ENCODE data around the gene VDAC1. TPM values are rescaled to one million over a fixed set of nuclear protein-coding genes. Genes with fewer than 3 reads are reported as not detected.

The VDAC1 gene
- total and polyA plus RNA-seq, 2 experiments from 2014 or later = 205 to 397 TPM

DNA sequence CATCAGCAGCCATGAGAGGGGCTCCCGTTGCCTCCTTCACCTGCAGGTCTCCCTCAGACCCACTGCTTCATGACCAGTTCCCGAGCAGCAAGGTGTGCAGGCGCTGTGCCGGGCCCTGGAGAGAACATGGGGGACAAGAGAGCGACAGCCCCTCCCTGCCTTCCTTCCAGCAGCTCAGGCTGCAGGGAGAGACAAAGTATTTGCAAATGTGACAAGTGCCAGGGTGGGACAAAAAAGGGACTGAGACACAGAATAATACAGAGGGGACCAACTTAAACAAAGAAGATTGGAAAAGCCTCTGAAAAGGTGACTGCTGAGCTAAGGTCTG lies 22.5 kb upstream of the VDAC1 start:
- Histone ChIP-seq H3K36me3 (no peaks in the 10 kb centered on the region), H3K4me3 (no peak overlapping the region), H3K9me3 (ENCODE audit: low read depth) (no peaks in the 10 kb centered on the region), H3K27me3 (no peaks in the 10 kb centered on the region), H3K4me1 (ENCODE audit: low read depth) (no peaks in the 10 kb centered on the region), H3K27ac (no peak overlapping the region)
- TF ChIP-seq, protein P1, sequence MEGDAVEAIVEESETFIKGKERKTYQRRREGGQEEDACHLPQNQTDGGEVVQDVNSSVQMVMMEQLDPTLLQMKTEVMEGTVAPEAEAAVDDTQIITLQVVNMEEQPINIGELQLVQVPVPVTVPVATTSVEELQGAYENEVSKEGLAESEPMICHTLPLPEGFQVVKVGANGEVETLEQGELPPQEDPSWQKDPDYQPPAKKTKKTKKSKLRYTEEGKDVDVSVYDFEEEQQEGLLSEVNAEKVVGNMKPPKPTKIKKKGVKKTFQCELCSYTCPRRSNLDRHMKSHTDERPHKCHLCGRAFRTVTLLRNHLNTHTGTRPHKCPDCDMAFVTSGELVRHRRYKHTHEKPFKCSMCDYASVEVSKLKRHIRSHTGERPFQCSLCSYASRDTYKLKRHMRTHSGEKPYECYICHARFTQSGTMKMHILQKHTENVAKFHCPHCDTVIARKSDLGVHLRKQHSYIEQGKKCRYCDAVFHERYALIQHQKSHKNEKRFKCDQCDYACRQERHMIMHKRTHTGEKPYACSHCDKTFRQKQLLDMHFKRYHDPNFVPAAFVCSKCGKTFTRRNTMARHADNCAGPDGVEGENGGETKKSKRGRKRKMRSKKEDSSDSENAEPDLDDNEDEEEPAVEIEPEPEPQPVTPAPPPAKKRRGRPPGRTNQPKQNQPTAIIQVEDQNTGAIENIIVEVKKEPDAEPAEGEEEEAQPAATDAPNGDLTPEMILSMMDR (IDR thresholded peaks at IDR 0.05; ENCODE audit: low read depth, low read length) = no peak
- DNase-seq (ENCODE audit: low read depth in 1 of 2, low spot score in 1 of 2) = no peak

DNA sequence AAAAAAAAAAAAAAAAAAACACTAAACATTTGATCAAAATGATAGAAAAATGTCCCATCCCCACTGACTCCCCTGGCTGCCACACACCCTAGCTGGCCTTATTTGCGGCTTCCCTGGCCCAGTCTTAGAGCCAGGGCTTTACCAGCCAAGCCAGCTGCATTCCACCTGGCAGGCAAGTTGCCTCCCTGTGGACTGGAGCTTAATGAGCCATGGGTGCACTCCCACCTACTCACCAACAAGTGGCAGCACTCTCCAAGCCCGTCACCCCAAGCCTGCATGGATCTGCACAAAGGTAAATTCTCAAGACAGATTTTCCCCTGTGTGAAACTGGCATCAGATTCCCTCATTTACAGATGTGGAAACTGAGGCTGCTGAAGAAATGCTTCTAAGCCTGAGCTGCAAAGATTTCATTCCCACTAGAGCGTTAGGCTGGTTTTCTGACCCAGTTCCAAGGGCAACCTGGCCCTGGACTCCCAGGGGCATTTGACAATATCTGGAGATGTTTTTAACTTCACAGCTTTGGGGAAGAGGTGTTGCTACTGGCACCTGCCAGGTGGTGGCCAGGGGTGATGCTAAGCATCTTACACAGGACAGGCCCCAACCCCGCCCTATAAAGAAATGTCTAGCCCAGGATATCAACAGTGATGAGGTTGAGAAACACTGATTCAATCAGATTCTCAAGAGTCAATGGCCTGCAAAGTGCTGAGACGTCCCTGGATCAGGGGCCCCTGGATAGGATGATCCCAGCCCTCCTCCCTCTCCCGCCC lies 21.9 kb upstream of the VDAC1 start:
- H3K36me3 ChIP-seq = no peaks in the 10 kb centered on the region
- no peak overlapping the region for H3K27ac ChIP-seq
- H3K27me3 ChIP-seq = no peaks in the 10 kb centered on the region
- no peaks in the 10 kb centered on the region for H3K4me1 ChIP-seq (ENCODE audit: low read depth)
- H3K9me3 ChIP-seq (ENCODE audit: low read depth) = no peaks in the 10 kb centered on the region
- TF ChIP-seq, protein P1 (IDR thresholded peaks at IDR 0.05; ENCODE audit: low read depth, low read length) = peak; percentile 67
- no peak overlapping the region for H3K4me3 ChIP-seq
- DNase-seq (ENCODE audit: low read depth in 1 of 2, low spot score in 1 of 2) = peak; percentile 73 to 74

DNA sequence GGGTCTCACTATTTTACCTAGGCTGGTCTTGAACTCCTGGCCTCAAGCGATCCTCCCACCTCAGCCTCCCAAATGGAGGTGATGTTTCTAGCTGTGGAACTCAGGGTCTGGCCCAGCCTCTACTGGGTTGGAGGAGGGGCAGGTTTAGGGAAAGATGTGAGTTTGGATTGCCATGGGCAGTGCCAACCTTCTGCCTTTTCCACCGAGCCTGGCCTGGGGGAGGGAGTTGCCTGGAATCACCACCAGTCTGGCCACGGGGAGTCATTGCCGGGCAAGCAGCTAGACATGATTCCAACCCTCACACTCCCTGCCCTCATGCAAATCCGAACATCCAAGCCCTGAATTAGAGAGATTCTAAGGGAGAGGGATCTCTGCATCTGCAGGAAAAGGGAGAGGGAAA lies 21.0 kb upstream of the VDAC1 start:
- H3K27me3 ChIP-seq = no peaks in the 10 kb centered on the region
- no peaks in the 10 kb centered on the region for H3K4me1 ChIP-seq (ENCODE audit: low read depth)
- no peak overlapping the region for H3K27ac ChIP-seq
- no peak for DNase-seq (ENCODE audit: low read depth in 1 of 2, low spot score in 1 of 2)
- H3K9me3 ChIP-seq (ENCODE audit: low read depth) = no peaks in the 10 kb centered on the region
- H3K36me3 ChIP-seq = no peaks in the 10 kb centered on the region
- TF ChIP-seq, protein P1 (IDR thresholded peaks at IDR 0.05; ENCODE audit: low read depth, low read length) = no peak
- H3K4me3 ChIP-seq = no peak overlapping the region

DNA sequence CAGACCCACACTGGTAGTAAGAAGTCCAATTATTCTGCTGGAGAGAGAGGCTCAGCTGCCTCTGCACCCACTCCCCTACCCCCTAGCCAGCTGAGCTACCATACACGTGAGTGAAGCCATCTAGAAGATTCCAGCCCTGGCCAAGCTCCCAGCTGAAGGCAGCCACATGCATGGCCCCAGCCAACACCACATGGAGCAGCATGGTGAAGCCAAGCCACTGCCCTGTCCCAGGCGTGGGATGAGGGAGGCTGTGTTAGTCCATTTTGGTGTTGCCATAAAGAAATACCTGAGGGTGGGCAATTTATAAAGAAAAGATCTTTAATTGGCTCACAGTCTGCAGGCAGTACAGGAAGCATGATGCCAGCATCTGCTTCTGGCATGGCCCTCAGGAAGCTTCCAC lies 20.0 kb upstream of the VDAC1 start:
- no peak overlapping the region for H3K27ac ChIP-seq
- no peak for DNase-seq (ENCODE audit: low read depth in 1 of 2, low spot score in 1 of 2)
- no peaks in the 10 kb centered on the region for H3K36me3 ChIP-seq
- no peaks in the 10 kb centered on the region for H3K27me3 ChIP-seq
- no peaks in the 10 kb centered on the region for H3K9me3 ChIP-seq (ENCODE audit: low read depth)
- H3K4me3 ChIP-seq = no peak overlapping the region
- TF ChIP-seq, protein P1 (IDR thresholded peaks at IDR 0.05; ENCODE audit: low read depth, low read length) = no peak
- no peaks in the 10 kb centered on the region for H3K4me1 ChIP-seq (ENCODE audit: low read depth)

DNA sequence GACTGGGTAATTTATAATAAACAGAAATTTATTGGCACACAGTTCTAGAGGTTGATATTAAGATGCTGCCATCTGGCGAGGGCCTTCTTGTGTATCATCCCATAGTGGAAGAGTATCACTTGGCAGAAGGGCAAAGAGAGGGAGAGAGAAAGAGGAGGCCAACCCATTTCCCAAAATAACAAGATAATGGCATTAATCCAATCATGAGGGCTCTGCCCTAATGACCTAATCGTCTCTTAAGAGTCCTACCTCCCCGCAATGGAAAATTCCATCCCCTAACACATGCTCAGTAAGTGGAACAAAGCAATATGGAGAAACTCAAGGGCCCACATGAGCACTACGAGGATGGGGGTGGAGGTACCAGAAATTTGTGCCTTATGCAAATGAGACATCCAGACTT lies 17.6 kb upstream of the VDAC1 start:
- no peaks in the 10 kb centered on the region for H3K36me3 ChIP-seq
- H3K4me1 ChIP-seq (ENCODE audit: low read depth) = no peaks in the 10 kb centered on the region
- no peak overlapping the region for H3K4me3 ChIP-seq
- H3K9me3 ChIP-seq (ENCODE audit: low read depth) = no peaks in the 10 kb centered on the region
- no peak for DNase-seq (ENCODE audit: low read depth in 1 of 2, low spot score in 1 of 2)
- no peaks in the 10 kb centered on the region for H3K27me3 ChIP-seq
- H3K27ac ChIP-seq = no peak overlapping the region
- TF ChIP-seq, protein P1 (IDR thresholded peaks at IDR 0.05; ENCODE audit: low read depth, low read length) = no peak
